Astrocyte (in vitro differentiated cells and primary cell): ENCODE measurements around the gene ALK. TPM values are rescaled to one million over a fixed set of nuclear protein-coding genes. Genes with fewer than 3 reads are reported as not detected.

Source experiments
- DNase-seq: peaks from one replicate; pipeline ENCODE4 v3.0.0-alpha.2; 2010; ENCODE audit warnings: low read depth
- FAIRE-seq: peaks from 2 replicates; lab custom pipeline; 2011; peaks lifted over from hg19 to GRCh38; lab: Jason Lieb, UNC
- H2AFZ ChIP-seq: 2 replicates; pipeline ENCODE4 v1.6.0; 2012; ENCODE audit warnings: low read depth, low read length, inconsistent platforms
- H3K27ac ChIP-seq: 2 replicates; pipeline ENCODE4 v1.5.1; 2011; ENCODE audit warnings: low read depth, low read length, inconsistent platforms
- H3K27me3 ChIP-seq: 2 replicates; pipeline ENCODE4 v1.6.0; 2011; ENCODE audit warnings: low read length, inconsistent platforms; ENCODE audit not compliant: insufficient read depth
- H3K36me3 ChIP-seq: 2 replicates; pipeline ENCODE4 v1.5.1; 2011; ENCODE audit warnings: low read length, inconsistent platforms; ENCODE audit not compliant: insufficient read depth
- H3K4me1 ChIP-seq: 2 replicates; pipeline ENCODE4 v1.5.1; 2011; ENCODE audit warnings: low read length, inconsistent platforms; ENCODE audit not compliant: insufficient read depth
- H3K4me2 ChIP-seq: 2 replicates; pipeline ENCODE4 v1.6.0; 2012; ENCODE audit warnings: low read length, inconsistent platforms
- H3K4me3 ChIP-seq: 2 replicates; pipeline ENCODE4 v1.5.1; 2011; ENCODE audit warnings: low read depth, mild to moderate bottlenecking, low read length, inconsistent platforms; ENCODE audit not compliant: insufficient read depth
- H3K79me2 ChIP-seq: 2 replicates; pipeline ENCODE4 v1.6.0; 2012; ENCODE audit warnings: mild to moderate bottlenecking, low read length, inconsistent platforms; ENCODE audit not compliant: insufficient read depth
- H3K9ac ChIP-seq: 2 replicates; pipeline ENCODE4 v1.6.0; 2012; ENCODE audit warnings: mild to moderate bottlenecking, low read length, inconsistent platforms
- H3K9me3 ChIP-seq: 2 replicates; pipeline ENCODE4 v1.5.1; 2012; ENCODE audit warnings: low read depth, mild to moderate bottlenecking, low read length, inconsistent platforms; ENCODE audit not compliant: insufficient read depth
- H4K20me1 ChIP-seq: 2 replicates; pipeline ENCODE4 v1.6.0; 2012; ENCODE audit warnings: low read length, inconsistent platforms; ENCODE audit not compliant: insufficient read depth
- H3K27ac Mint-ChIP-seq: one replicate; pipeline ENCODE4 v1.8.0; 2021; ENCODE audit warnings: mild to moderate bottlenecking, mixed read lengths; ENCODE audit not compliant: unreplicated experiment
- H3K27me3 Mint-ChIP-seq: one replicate; pipeline ENCODE4 v1.8.0; 2021; ENCODE audit warnings: low read depth, mixed read lengths; ENCODE audit not compliant: unreplicated experiment
- H3K36me3 Mint-ChIP-seq: one replicate; pipeline ENCODE4 v1.8.0; 2021; ENCODE audit warnings: low read depth, mixed read lengths; ENCODE audit not compliant: unreplicated experiment
- H3K4me1 Mint-ChIP-seq: one replicate; pipeline ENCODE4 v1.8.0; 2021; ENCODE audit warnings: low read depth, mixed read lengths; ENCODE audit not compliant: unreplicated experiment
- H3K4me3 Mint-ChIP-seq: one replicate; pipeline ENCODE4 v1.8.0; 2021; ENCODE audit warnings: mild to moderate bottlenecking, moderate library complexity, mixed read lengths; ENCODE audit not compliant: unreplicated experiment
- H3K9me3 Mint-ChIP-seq: one replicate; pipeline ENCODE4 v1.8.0; 2021; ENCODE audit warnings: mild to moderate bottlenecking, mixed read lengths; ENCODE audit not compliant: unreplicated experiment
- CTCF ChIP-seq: IDR thresholded peaks from 2 replicates; pipeline ENCODE4 v1.5.1; 2011; ENCODE audit warnings: low read depth, mild to moderate bottlenecking, inconsistent platforms, low read length, moderate library complexity; ENCODE audit not compliant: insufficient read depth
- EZH2 ChIP-seq: IDR thresholded peaks from 2 replicates; pipeline ENCODE4 v1.6.1; 2012; ENCODE audit warnings: mild to moderate bottlenecking, low read length, inconsistent platforms; ENCODE audit not compliant: insufficient read depth
- total RNA-seq: library from RNA; stranded (reverse); gene quantifications from 2 replicates; pipeline ENCODE4 v1.2.1, GENCODE V29; 2021

ALK gene
- total RNA-seq, 1 donor from 2014 or later: 0.16 TPM

- no peaks in the 10 kb centered on the region for H3K9me3 Mint-ChIP-seq
Observed at GRCh38 chr2:29570539-29570938, 350.8 kb downstream of the ALK start.

GRCh38 chr2:29567906-29568520 is 353.4 kb downstream of the ALK start:
- H3K9me3 ChIP-seq: no peaks in the 10 kb centered on the region
- H3K79me2 ChIP-seq: no peaks in the 10 kb centered on the region
- no peak overlapping the region for H3K4me3 Mint-ChIP-seq
- H3K27ac ChIP-seq: no peak overlapping the region
- H4K20me1 ChIP-seq: no peaks in the 10 kb centered on the region
- no peak overlapping the region for H2AFZ ChIP-seq
- no peak overlapping the region for H3K27ac Mint-ChIP-seq
- peaks cover 25% of the 10 kb centered on the region for H3K27me3 ChIP-seq
- H3K36me3 Mint-ChIP-seq: no peaks in the 10 kb centered on the region
- peaks cover 52% of the 10 kb centered on the region for H3K27me3 Mint-ChIP-seq
- no peaks in the 10 kb centered on the region for H3K4me1 Mint-ChIP-seq
- no peaks in the 10 kb centered on the region for H3K4me1 ChIP-seq
- no peak for FAIRE-seq
- no peak overlapping the region for H3K9ac ChIP-seq
- TF ChIP-seq CTCF (no peak), EZH2 (no peak)
- H3K4me3 ChIP-seq: no peak overlapping the region
- H3K36me3 ChIP-seq: no peaks in the 10 kb centered on the region
- no peak for DNase-seq
- H3K9me3 Mint-ChIP-seq: no peaks in the 10 kb centered on the region
- H3K4me2 ChIP-seq: no peak overlapping the region

More at GRCh38 chr2:29570539-29570938, 350.8 kb downstream of the ALK start:
- Histone ChIP-seq H3K27ac (no peak overlapping the region), H3K4me2 (no peak overlapping the region), H3K79me2 (no peaks in the 10 kb centered on the region), H2AFZ (no peak overlapping the region), H3K9me3 (no peaks in the 10 kb centered on the region), H4K20me1 (no peaks in the 10 kb centered on the region), H3K4me1 (no peaks in the 10 kb centered on the region), H3K36me3 (no peaks in the 10 kb centered on the region), H3K9ac (no peak overlapping the region), H3K4me3 (no peak overlapping the region), H3K27me3 (peaks cover 20% of the 10 kb centered on the region)
- Mint-ChIP-seq H3K36me3 (no peaks in the 10 kb centered on the region), H3K27me3 (peaks cover 57% of the 10 kb centered on the region), H3K4me3 (no peak overlapping the region), H3K27ac (no peak overlapping the region), H3K4me1 (no peaks in the 10 kb centered on the region)
- no peak for DNase-seq
- TF ChIP-seq EZH2: no peak
- TF ChIP-seq CTCF: no peak
- FAIRE-seq: no peak

- H2AFZ ChIP-seq: no peak overlapping the region
- H3K4me1 ChIP-seq: no peaks in the 10 kb centered on the region
- Mint-ChIP-seq H3K27me3 (peaks cover 36% of the 10 kb centered on the region), H3K4me3 (no peak overlapping the region), H3K27ac (no peak overlapping the region), H3K4me1 (no peaks in the 10 kb centered on the region), H3K36me3 (no peaks in the 10 kb centered on the region), H3K9me3 (no peaks in the 10 kb centered on the region)
- H3K4me2 ChIP-seq: no peak overlapping the region
- H3K9me3 ChIP-seq: no peaks in the 10 kb centered on the region
- H3K4me3 ChIP-seq: no peak overlapping the region
- H3K27ac ChIP-seq: no peak overlapping the region
- no peaks in the 10 kb centered on the region for H3K36me3 ChIP-seq
- FAIRE-seq (no peak), DNase-seq (no peak)
- no peaks in the 10 kb centered on the region for H3K79me2 ChIP-seq
- TF ChIP-seq EZH2 (no peak), CTCF (no peak)
- no peak overlapping the region for H3K9ac ChIP-seq
- H4K20me1 ChIP-seq: no peaks in the 10 kb centered on the region
- H3K27me3 ChIP-seq: peaks cover 19% of the 10 kb centered on the region
Observed at GRCh38 chr2:29563697-29564096, 357.7 kb downstream of the ALK start.
